HG02678 (cell line): ENCODE data around the gene FAM131A.
A peak's percentile ranks its signal among the peaks of the same experiment; 100 is the strongest.

ENCODE experiments used
- ATAC-seq: cut with Tn5 transposase; IDR thresholded peaks from one replicate; pipeline ENCODE4 v1.9.1; 2021; ENCODE audit warnings: mild to moderate bottlenecking, moderate library complexity; ENCODE audit not compliant: unreplicated experiment

FAM131A gene

DNA sequence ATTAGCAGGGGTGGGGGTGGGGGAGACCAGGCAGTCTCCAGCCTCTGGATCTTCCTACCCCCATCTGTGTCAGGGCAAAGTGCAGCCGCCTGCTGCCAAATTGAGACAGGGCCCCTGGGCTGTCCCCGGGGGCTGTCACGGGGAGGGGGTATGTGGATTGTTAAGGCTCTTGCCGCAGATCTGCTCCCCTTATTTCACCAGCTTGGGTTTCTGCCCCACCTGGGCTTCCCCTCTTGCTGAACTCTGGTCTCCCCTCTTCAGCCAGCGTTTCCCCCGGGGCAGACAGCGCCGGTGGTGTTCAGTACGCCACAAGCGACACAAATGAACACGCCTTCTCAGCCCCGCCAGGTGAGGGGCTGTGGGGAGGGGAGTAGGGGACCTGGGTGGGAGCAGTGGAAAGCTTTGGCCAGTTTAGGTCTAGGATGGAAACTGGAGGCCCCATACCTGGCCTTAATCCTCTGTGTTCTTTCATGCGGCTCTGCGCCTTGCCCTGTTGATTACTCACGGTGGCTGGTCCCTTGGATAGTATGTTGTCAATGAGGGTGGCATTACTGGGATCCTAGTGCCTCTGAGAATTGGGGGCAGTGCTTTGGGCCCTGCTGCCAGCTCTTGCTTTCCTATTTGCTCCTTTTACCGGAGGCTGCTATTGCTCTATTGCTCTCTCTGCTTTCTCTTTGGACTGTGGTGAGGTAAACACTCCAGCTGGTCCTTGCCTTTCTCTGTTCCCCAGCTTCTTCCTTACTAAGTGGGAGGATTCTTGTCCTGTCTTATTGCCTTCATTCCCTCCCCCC lies 21.3 kb upstream of the FAM131A start:
- ATAC-seq = no peak

DNA sequence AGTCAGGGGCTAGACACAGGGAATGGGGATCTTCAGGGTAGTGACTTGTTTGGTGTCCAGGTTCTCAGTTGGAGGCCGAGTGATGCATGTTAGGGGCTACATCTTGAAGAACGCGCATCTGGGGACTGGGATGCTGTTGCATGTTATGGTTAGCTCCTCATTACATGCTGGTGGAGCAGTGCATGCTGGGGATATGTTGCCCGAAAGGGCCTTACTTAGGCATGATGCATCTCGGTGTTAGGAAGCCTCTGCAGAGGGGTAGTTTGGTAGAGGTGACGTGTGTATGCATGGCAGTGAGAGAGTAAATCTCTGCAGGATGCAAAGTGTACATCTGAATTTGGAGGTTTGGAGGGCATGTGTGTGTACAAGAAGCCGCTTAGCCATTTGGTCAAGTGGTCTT lies 20.6 kb upstream of the FAM131A start:
- ATAC-seq = no peak

DNA sequence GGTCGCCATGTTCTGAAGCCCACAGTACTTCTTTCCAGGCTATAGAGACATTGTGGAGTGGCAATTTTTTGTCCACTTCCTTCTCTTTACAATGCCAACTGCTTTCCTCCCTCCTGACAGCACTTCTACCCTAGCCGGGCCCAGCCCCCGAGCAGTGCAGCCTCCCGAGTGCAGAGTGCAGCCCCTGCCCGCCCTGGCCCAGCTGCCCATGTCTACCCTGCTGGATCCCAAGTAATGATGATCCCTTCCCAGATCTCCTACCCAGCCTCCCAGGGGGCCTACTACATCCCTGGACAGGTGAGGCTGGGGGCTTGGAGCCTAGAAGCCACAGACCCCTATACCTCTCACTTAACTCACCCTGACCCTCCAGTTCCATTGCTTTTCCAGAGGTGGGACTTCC lies 20.2 kb upstream of the FAM131A start:
- no peak for ATAC-seq

DNA sequence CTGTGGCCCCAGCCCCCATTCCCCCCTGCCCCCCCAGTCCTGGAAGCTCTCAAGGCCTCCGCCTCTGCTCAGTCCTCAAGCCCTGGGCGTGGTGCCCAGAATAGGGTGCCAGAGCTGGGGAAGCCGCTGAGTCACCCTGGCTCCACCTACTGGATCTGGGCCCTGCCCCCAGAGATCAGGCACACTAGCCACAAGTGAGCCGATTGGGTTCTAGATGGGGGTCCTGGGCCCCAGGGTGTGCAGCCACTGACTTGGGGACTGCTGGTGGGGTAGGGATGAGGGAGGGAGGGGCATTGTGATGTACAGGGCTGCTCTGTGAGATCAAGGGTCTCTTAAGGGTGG lies 17.3 kb upstream of the FAM131A start:
- ATAC-seq = no peak

DNA sequence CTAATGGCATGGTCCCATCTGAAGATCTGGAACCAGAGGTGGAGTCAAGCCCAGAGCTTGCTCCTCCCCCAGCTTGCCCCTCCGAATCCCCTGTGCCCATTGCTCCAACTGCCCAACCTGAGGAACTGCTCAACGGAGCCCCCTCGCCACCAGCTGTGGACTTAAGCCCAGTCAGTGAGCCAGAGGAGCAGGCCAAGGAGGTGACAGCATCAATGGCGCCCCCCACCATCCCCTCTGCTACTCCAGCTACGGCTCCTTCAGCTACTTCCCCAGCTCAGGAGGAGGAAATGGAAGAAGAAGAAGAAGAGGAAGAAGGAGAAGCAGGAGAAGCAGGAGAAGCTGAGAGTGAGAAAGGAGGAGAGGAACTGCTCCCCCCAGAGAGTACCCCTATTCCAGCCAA lies 15.7 kb upstream of the FAM131A start:
- ATAC-seq = no peak

DNA sequence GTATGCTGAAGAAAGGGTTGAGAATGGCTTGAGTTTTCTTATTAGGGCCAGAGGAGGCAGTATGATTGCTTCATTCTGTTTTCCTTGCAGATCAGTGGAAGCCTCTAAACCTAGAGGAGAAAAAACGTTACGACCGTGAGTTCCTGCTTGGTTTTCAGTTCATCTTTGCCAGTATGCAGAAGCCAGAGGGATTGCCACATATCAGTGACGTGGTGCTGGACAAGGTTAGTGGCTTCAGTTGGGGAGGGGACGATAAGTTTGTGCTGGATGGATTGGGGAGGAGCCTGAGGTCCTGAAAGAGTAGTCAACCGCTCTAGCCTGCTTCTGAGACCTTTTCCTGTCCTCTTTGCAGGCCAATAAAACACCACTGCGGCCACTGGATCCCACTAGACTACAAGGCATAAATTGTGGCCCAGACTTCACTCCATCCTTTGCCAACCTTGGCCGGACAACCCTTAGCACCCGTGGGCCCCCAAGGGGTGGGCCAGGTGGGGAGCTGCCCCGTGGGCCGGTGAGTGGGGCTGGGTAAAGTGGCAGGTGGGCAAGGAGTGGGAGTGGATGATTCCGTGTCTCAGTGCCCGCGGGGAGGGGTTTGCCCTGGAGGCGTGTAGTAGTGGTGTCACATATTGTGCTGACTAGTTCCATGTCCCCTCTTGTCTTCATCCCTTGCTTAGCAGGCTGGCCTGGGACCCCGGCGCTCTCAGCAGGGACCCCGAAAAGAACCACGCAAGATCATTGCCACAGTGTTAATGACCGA lies 14.5 kb upstream of the FAM131A start:
- ATAC-seq = no peak

DNA sequence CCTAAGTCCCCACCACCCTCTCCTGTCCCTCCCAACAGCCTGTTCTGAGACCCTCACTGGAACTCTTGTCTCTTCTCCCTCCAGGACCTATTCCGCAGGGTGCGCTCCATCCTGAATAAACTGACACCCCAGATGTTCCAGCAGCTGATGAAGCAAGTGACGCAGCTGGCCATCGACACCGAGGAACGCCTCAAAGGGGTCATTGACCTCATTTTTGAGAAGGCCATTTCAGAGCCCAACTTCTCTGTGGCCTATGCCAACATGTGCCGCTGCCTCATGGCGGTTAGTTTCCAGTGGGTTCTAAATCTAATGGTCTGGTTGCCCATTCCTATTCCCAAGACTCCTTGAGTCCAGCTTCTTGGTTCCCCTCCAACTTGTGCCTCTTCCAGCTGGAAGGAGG lies 13.7 kb upstream of the FAM131A start:
- no peak for ATAC-seq

DNA sequence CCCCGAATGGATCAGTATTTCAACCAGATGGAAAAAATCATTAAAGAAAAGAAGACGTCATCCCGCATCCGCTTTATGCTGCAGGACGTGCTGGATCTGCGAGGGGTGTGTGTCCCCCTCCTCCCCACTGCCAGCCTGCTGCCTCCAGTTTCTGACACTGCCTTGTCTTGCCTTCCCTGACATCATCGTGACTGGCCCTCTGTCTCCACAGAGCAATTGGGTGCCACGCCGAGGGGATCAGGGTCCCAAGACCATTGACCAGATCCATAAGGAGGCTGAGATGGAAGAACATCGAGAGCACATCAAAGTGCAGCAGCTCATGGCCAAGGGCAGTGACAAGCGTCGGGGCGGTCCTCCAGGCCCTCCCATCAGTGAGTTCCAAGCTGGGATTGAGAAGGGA lies 12.1 kb upstream of the FAM131A start:
- ATAC-seq = no peak

DNA sequence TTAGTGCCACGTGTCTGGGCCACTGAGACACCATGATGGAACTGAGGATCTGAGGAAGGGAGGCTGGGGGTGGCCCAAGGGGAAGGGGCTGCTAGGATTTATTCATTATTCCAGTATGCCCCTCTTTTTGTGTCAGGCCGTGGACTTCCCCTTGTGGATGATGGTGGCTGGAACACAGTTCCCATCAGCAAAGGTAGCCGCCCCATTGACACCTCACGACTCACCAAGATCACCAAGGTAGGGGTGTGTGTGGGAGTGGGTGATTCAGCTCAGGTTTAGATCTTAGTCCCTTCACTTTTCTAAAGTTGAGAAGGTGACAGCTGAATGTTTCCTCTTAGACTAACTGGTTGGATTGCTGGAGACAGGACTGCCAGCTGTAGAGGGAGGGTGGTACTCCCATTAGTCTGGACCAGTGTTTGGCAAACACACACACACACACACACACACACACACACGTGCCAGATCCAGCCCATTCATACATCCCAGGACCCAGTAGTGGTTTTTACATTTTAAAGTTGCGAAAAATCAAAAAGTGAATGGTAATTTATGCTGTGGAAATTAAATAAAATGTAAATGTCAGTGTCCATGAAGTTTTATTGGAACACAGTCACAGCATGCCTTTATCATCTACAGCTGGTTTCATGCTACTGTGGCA lies 11.6 kb upstream of the FAM131A start:
- no peak for ATAC-seq

DNA sequence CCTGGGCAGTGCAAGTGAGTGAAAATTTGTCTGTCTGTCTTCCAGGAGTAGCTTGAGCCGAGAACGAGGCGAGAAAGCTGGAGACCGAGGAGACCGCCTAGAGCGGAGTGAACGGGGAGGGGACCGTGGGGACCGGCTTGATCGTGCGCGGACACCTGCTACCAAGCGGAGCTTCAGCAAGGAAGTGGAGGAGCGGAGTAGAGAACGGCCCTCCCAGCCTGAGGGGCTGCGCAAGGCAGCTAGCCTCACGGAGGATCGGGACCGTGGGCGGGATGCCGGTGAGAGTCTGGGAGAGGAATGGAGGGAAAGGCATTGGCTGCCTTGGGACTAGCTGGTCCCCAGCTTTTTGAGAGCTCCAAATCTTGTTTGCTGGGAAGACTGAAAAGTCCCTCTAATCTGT lies 10.2 kb upstream of the FAM131A start:
- ATAC-seq = no peak

DNA sequence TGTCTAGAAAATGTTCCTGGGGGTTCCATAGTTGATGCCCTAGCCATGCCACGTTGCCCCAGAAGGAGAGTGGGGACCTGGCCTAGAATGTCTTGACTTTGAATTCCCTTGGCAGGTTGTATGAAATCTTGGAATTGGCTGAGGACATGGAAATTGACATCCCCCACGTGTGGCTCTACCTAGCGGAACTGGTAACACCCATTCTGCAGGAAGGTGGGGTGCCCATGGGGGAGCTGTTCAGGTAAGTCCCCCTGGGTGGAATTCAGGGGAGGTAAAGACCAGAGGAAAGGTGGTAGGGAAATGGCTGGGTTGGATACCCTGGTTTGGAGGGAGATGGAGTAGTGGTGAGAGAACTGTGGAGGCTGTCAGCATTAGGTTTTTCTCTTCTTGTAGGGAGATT lies 8.9 kb upstream of the FAM131A start:
- ATAC-seq = no peak

DNA sequence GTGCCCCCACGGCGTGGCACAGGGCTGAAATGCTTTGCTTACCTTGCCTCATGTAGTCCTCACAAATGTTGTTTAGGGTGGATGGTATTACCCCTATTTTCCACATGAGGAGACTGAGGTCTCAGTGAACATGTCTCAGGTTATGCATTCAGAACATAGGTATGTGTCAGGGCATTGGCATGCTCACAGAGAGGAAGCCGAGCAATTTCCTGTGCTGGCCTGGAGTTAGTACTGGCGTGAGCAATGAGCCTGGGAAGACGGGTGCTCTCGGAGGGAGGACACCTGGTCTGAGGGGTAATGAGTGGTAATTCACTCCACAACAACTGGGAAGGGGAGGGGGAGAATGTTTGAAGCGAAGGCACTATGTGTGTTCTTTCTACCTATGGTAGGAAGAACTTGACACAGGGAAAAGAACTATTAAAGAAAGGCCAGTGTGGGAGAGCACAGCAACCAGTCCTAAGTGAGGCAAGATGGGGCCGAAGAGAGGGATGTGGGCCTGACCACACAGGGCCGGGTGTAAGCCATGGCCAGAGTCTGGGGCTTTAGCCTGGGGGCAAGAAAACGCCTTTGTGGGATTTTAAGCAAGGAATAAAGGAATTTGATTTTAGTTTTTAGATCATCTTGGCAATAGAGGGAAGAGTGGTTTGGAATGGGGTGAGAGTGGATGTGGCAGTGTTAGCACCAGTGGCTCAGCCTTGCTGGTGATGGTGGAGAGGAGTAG lies 4.9 kb upstream of the FAM131A start:
- ATAC-seq = no peak

DNA sequence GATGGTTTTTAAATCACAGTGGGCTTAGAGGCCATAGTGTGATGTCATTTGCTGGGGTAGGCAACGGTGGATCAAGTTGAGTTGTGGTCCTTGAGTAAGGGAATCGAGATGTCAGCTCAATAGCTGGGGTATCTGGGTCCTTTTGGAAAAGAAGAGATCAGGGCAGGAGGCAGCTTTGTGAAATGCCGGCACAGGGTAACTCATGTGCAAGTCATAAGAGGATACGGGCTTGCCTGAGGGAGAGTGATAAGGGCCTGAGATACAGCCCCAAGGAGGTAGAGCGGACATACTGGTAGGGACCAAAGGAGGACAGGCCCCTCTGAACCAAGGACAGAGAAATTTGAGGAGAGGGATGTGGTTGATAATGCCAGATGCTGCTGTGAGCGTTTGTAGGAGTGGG lies 4.2 kb upstream of the FAM131A start:
- ATAC-seq = no peak

DNA sequence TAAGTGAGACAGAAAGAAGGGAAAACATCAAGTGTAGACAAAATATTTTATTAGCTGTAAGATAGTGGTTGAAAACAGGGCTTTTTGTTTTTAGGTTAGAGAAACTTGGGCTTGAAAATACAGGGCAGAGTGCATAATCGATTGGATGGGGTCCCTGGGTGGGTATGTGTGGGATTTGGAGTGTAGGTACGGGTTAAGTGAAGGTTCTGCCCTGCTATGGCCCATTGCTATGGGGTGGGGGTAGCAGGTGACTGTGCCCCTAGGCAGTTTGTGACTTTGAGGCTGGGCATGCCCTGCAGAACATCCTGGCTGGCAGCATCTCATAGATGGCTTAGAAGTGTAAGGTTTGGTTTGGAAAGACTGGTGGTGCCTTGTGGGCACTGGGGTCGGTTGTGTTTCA lies 3.7 kb upstream of the FAM131A start:
- ATAC-seq = no peak

DNA sequence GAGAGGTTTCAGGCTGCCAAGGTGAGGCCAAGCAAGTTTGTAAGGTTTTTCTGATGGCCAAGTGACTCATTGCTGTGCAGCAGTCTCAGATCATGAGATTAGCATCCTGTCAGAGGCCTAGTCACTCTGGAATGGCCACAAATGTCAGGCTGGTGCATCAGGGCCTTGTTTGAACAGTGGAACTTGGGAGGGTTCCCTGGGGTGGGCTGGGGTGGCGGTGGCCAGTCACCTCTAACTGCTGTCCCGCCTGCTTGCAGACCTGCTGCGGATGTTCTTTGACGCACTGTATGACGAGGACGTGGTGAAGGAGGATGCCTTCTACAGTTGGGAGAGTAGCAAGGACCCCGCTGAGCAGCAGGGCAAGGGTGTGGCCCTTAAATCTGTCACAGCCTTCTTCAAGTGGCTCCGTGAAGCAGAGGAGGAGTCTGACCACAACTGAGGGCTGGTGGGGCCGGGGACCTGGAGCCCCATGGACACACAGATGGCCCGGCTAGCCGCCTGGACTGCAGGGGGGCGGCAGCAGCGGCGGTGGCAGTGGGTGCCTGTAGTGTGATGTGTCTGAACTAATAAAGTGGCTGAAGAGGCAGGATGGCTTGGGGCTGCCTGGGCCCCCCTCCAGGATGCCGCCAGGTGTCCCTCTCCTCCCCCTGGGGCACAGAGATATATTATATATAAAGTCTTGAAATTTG lies 2.8 kb upstream of the FAM131A start:
- ATAC-seq = no peak

DNA sequence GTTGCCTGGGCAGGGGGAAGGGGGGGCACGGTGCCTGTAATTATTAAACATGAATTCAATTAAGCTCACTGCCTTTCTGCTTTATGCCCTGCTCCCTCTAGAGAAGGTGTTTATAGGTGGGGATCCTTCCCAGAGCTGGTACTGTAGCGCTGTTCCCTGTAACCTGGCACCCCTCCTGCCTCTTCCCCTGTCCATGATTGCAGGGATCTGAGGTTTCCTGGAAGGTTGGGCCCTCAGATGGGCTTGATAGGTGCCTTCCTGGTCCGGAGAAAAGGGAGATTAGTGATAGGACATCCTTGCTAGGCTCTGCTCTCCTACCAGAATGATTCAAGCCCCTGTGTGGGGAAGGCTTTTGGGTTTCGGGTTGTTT lies 2.1 kb upstream of the FAM131A start:
- no peak for ATAC-seq

DNA sequence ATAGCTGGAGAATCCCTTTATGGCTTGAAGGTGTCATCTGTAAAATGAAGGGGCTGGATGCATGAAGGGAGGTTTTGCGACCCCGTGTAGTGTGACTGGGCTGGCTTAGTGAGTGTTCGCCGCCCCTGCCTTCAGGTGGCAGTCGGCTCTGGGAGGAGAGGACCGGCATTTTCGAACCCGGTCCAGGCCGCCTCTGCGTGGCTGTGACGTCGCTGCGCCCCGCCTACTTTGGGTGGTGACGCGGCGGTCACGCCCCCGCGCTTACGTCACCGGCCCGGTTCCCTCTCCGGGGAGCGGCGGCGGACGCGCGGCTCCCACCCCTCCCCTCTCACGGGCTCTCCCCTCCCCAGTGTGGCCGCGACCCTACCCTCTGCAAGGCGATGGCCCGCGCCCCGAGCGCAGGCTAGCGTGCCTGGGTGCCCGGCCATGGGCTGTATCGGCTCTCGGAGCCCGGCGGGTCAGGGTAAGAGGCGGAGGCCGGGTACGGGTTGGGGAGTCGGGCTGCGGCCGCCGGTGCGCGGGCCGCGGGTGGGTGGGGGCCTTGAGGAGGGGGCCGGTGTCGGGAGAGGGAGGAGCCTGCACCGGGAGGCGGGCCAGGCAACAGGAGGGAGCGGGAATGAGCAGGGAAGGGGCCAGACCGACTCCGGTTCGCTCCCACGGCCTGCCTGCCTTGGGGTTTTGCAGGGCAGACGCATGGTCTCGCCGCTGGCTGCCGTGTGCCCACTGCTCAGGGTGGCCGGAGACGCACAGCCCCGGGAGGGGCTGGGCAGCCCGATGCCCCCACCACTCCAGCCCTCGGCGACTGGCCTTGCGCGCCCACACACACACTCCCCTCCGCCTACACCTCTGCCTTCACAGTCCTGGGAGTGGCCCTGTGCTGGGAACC lies 1.5 kb upstream of the FAM131A start:
- peak; percentile 87 for ATAC-seq

DNA sequence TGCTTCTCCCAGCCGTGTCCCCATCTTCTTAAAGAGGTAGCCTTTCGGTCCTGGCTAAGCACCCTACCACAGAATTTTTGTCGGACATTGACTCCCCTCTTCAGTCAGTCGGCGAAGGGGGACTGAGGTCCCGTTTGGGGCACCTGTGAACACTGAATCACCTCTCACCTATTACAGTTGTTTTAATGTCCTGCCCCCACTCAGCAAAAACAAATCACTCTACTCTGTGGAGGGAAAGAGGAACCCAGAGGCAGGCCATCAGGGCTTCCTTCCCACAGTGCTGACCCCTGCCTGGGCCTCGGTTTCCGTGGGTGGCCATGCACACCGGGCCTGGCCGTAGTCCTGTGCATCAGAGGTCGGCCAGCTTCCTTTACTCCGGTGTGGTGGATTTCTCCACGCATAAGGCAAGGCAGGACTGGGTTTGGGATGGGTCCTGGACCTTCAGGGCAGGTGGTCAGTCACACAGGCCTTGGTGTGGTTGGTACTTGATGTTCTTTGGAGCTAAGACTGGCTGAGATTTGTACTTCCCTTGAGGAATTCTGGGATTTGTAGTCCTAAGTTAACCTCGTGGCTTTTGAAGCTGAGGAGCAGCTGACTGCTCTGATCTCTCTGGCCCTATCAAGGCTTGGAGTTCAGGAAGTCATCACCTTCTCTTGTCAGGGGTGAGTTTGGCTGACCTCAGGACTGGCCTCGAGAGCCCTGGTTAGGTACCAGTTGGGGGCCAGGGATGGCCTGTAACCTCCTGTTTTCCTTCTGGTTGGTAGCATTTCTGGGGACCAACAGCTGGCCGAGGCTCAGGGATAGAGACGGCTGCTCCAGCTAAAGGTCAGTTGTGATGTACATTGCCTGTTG lies 627 bp upstream of the FAM131A start:
- no peak for ATAC-seq

DNA sequence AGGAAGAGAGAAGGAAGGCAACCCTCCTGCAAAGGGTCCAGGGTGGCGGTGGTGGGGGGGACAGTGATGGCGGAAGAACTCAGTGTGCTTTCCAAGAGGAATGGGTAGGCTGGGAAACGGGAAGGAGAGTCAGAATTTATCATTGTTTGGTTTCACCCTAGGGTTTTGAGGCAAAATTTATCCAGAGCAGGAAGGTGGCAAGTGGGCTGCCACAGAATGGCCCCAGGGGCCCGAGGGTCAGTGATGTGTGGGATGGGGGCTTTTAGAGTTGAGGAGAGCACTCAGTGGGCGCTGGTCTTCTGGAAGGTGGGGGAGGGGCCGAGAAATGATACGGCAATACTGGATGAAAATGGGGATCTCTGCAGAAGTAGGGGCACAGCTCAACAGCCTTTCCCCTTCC lies 581 bp downstream of the FAM131A start:
- ATAC-seq = no peak
